Right renal cortex interstitium (tissue), 3 donors: ENCODE measurements around the gene YPEL2. TPM values are rescaled to one million over a fixed set of nuclear protein-coding genes. Genes with fewer than 3 reads are reported as not detected.
"Not testable (repeated sequence)": the region's sequence is repeated elsewhere in the genome, so short reads cannot be mapped to it uniquely, and the experiment has no call there.

Experiments used
- DNase-seq, 3 donors: peaks; one replicate each; pipeline ENCODE4 v3.0.0-alpha.2; 2013; ENCODE audit warnings: low read depth in 3 of 3, low spot score in 2 of 3
- polyA plus RNA-seq, 3 donors: library from polyadenylated mRNA; unstranded; fragments of 120-200 nt; gene quantifications; one replicate each; pipeline ENCODE4 v1.2.1, GENCODE V29; 2013; ENCODE audit not compliant: insufficient read length in 3 of 3

Gene YPEL2
- polyA plus RNA-seq, 3 donors = 34.1 to 35.6 (median 34.5) TPM

- DNase-seq = no peak
Measured at GRCh38 chr17:59401274-59401673, 69.8 kb downstream of the YPEL2 start.

DNA sequence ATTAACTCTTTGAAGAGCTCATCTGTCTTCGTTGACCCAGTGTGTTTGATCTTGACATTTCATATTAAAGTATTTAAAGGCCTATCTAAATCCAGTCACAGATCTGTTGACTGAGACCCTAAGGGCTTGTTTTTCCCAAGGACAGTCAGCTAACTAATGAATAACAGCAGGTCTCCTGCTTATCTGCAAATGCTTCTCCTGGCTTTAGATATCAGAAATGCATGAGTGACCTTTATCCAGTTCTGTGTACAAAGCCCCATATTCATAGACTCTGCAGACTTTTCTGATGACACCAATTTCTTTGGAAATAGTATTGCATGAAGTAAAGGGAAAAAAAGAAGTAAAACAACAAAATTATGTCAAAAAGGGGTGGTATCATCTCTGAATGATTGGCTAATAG is 70.3 kb downstream of the YPEL2 start:
- DNase-seq = no peak

GRCh38 chr17:59402760-59403159 is 71.3 kb downstream of the YPEL2 start:
- no peak for DNase-seq

GRCh38 chr17:59404471-59404870 is 73.0 kb downstream of the YPEL2 start:
- no peak for DNase-seq

- no peak for DNase-seq
Measured at GRCh38 chr17:59405944-59406705, 74.7 kb downstream of the YPEL2 start.

DNA sequence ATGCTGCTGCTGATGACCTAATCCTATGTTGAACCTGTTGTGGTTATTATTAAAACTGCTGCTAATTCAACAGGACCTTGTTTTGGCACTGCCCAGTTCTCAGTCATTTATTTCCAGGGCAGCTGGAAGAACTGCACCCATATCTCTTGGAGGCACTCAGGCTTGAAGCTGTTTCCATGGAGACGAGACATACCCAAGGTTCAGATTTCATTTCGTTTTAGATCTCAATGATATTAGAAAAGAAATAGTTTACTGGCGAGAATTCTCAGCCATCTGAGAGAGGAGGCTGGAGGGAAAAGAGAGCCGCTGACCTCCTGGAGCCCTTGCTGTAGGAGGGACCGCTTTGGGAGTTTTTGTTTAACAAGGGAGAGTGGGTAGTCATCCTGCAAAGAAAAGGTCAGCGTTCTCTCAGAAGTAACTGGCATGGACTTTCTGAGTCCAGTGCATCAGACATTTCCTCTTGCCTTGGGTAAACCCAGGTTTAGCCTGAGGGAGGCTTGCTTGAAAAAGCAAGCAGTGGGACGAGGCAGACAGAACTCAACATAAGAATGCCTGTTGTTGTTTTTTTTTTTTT is 75.4 kb downstream of the YPEL2 start:
- peak in 2 of 3 donors; percentile 67 to 85 for DNase-seq

DNA sequence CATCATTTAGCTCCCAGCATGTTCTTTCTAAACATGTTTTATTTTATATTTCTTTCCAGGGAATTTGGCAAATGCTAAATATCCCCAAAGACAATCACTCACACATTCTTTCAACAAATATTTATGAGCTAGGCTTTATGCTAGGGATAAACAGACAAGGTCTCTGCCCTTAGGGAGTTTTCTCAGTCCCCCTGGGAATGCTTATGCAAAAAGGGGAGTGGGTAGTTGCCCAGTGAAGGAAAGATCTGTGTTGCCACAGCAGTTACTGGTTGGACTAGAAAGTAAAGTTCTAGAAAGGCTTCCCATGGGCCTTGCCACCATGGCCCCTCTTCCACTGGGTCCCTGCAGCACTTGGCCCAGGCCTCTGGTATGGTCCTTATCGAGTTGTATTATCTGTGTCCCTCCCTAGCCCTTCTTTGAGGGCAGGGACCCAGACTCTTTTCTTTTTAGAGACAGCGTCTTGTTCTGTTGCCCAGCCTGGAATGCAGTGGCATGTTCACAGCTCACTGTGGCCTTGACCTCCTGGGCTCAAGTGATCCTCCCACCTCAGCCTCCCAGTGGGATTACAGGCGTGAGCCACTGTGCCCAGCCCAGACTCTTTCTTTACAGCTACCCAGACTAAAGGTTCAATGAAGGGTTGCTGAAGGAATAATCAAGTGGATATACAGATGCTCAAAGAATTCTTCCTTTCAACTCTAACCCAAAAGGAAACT is 78.0 kb downstream of the YPEL2 start:
- DNase-seq = no peak

DNA sequence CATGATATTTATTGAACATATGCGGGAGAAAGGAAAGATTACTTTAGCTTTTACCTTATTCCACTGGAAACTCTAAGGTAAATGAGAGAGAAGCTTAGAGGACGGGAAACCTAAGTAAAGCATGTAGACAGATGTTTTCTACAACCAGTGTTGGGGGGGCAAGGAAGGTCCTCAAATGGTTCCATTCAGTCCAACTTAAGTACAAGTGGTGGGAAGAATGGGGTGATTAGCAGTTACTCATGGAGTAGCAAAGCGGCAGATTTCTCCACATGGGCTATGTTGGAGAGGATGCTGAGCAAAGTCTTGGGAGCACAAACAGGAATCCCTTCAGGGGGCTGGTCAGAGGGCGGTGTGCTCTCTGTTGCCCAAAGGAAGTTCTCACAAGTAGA is 78.6 kb downstream of the YPEL2 start:
- no peak for DNase-seq

DNA sequence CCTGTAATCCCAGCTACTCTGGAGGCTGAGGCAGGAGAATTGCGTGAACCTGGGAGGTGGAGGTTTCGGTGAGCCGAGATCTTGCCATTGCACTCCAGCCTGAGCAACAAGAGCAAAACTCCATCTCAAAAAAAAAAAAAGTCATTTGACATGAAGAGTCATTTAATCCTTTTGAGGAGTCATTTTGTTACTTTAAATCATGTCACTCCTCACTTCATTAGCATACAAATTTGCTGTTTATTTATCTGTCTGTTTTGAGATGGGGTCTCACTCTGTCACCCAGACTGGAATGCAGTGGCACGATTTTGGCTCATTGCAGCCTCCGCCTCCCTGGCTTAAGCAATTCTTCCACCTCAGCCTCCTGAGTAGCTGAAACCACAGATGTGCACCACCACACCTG is 81.0 kb downstream of the YPEL2 start:
- DNase-seq = not testable (repeated sequence)

GRCh38 chr17:59413014-59413766 is 81.7 kb downstream of the YPEL2 start:
- no peak for DNase-seq

DNA sequence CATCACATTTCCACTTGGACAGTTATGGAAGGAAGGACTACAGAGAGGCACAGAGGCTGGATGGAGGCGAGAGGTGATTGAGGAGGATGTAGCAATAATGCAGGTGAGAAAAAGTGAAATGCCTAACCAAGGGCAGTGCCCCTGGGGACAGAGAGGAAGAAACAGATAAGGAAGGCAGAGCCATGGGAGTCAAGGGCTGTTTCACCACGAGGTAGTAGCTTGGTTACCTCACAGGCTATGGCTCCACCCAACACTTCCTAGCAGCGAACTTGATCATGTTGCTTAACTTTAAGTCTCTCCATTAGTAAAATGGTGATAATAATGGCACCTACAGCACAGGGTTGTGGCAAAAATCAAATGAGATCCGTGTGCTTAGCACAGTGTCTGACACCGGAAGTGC is 83.9 kb downstream of the YPEL2 start:
- DNase-seq = no peak

GRCh38 chr17:59416184-59416583 is 84.7 kb downstream of the YPEL2 start:
- no peak for DNase-seq

DNA sequence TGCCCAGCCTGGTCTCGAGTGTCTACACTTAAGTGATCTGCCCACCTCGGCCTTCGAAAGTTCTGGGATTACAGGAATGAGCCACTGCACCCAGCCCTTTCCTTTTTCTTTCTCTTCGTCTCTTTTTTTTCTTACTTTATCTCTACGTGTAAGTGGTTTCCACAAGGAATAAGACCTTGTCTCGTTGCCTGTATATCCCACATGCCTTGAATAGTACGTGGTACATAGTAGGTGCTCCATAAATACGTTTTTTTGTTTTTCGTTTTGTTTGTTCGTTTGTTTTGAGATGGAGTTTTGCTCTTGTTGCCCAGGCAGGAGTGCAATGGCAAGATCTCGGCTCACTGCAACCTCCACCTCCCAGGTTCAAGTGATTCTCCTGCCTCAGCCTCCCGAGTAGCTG is 86.0 kb downstream of the YPEL2 start:
- no peak for DNase-seq

GRCh38 chr17:59418732-59419166 is 87.3 kb downstream of the YPEL2 start:
- DNase-seq = no peak

- DNase-seq = no peak
Measured at GRCh38 chr17:59420901-59421300, 89.4 kb downstream of the YPEL2 start.

- no peak for DNase-seq
Measured at GRCh38 chr17:59421722-59422121, 90.3 kb downstream of the YPEL2 start.

DNA sequence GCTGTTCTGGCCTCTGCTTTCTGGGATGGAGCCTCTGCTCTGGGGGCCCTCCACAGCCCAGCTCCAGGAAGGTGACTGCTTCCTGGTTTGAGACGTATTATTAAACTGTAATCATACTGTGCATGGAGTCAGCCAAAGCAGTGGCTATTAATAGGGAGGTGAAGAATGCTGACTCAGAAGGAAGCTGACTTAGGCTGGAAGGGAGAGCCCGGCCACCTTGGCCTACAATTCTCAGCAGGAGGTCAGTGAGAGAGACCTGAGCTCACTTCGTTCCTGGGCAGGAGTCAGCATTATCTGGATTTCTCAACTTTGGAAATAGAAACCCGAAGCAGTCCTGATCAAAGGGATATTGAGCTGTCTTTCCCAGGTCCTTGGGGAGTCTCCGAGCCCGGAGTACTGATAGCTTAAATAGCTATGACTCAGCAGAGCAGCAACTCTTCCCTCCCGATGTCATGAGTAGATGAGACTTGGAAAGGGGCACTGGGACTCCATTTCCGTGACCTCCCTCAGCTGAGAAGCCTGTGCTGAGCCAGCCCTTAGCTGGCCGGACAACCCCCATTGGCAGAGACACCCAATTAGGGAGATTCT is 91.8 kb downstream of the YPEL2 start:
- DNase-seq = no peak

DNA sequence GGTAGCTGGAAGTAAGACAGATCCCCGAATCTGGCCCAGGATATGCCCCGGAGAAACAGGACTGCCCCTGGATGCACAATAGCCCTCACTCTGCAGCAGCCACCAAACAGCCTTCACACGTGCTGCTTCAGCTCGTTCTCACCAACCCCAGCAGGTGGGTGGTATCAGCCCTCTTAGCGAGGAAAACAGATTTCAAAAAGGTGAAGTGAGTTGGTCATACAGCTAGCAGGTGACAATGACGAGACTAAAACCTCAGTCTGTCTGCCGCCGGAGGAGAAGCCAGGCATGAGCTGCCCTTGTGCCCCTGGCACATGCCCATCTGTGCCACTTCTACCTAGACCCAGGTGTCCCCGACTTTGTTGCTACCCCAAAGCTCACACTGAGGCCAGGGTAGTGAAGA is 92.4 kb downstream of the YPEL2 start:
- DNase-seq = no peak

DNA sequence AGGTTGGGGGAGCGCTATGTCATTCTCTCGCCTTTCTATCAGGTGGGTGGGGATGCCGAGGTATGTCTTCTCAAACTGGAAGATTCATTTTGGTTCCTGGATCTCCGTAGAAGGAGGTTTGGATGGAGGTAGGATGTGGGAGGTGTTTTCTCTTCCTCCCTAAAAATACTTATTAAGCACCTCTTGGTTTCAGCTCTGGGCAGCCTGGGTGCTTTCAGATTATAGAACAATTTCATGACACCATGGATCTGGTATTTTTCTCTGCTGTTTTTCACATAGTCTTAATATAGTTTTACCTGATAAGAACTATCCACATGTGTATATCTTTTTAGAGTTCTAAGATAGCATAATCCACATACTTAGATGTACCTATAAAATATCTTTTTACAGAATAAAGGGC is 92.9 kb downstream of the YPEL2 start:
- DNase-seq = no peak

DNA sequence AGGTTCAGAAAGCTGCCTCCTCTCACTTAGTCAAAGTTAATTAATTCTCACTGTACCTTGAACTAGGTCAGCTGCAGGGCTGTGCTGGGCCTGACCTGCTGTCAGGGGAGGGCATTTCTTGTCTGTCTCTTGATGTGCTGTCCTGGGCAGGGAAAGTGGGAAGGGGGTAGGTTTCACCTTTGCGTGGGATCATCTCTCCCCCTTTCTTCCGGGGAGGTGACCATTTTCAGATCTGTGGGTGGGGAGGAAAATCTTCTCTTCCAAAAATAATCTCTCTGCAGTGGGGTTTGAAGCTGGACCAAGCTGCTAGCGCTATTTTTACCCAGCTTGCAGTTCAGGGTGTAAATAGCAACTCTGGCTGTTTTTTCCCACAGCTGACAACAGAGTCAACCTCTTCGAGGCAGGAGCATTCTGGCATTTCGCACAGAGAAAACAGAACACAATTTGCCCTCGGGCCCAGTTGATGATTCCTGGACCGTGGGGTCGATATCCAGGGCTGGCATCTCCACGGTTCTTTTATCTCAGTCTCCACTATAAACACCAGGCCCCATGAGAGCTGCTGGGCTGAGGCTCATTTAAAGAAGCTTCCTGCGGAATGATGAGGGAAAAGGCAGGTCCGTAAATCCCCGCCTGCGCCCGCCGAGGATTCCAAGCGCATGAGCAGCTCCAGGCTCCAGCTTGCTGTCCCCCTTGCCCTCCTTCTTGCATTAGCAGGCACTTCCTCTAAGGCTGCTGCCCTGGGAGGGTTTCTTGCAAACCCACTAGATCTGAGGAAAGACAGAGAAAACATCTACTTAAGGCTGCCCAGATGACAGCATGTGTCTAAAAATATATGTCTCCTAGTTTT is 93.9 kb downstream of the YPEL2 start:
- no peak for DNase-seq
